MM.1S (cell line): ENCODE results near the gene TMTC4.
"Not testable (repeated sequence)": the region's sequence is repeated elsewhere in the genome, so short reads cannot be mapped to it uniquely, and the experiment has no call there.

Experiments used
- DNase-seq: peaks from one replicate; pipeline ENCODE4 v3.0.0-alpha.2; 2015
- H2AFZ ChIP-seq: fragments of 300-600 bp; sonication (generic); 2 replicates; pipeline ENCODE4 v1.6.0; 2016; ENCODE audit warnings: antibody characterized with exemption, low read length
- H3F3A ChIP-seq: fragments of 300-600 bp; sonication (generic); 2 replicates; pipeline ENCODE4 v1.6.1; 2016; ENCODE audit warnings: mild to moderate bottlenecking, antibody characterized with exemption, low read length, moderate library complexity, mixed read lengths; ENCODE audit not compliant: insufficient read depth
- H3K27ac ChIP-seq: fragments of 300-600 bp; sonication (generic); 2 replicates; pipeline ENCODE4 v1.5.1; 2016; ENCODE audit warnings: mild to moderate bottlenecking, low read length
- H3K27me3 ChIP-seq: fragments of 300-600 bp; sonication (generic); replicated peaks from 2 replicates; pipeline ENCODE4 v1.6.0; 2016; ENCODE audit warnings: low read length; ENCODE audit not compliant: insufficient read depth
- H3K36me3 ChIP-seq: fragments of 300-600 bp; sonication (generic); replicated peaks from 2 replicates; pipeline ENCODE4 v1.6.1; 2016; ENCODE audit warnings: mild to moderate bottlenecking, low read length, mixed read lengths; ENCODE audit not compliant: insufficient read depth
- H3K4me1 ChIP-seq: fragments of 300-600 bp; sonication (generic); 2 replicates; pipeline ENCODE4 v1.6.1; 2016; ENCODE audit warnings: low read length, mixed read lengths
- H3K4me2 ChIP-seq: fragments of 300-600 bp; sonication (generic); 2 replicates; pipeline ENCODE4 v1.6.0; 2016; ENCODE audit warnings: low read depth, low read length
- H3K4me3 ChIP-seq: fragments of 300-600 bp; sonication (generic); 2 replicates; pipeline ENCODE4 v1.5.1; 2016; ENCODE audit warnings: low read length, mixed read lengths
- H3K79me2 ChIP-seq: fragments of 300-600 bp; sonication (generic); 2 replicates; pipeline ENCODE4 v1.6.1; 2016; ENCODE audit warnings: mixed run types, low read length, mixed read lengths
- H3K9ac ChIP-seq: fragments of 300-600 bp; sonication (generic); 2 replicates; pipeline ENCODE4 v1.6.1; 2016; ENCODE audit warnings: low read length, mixed read lengths
- H3K9me2 ChIP-seq: fragments of 300-600 bp; sonication (generic); replicated peaks from 2 replicates; pipeline ENCODE4 v1.6.1; 2016; ENCODE audit warnings: mild to moderate bottlenecking, low read length, mixed read lengths; ENCODE audit not compliant: insufficient read depth
- H3K9me3 ChIP-seq: fragments of 300-600 bp; sonication (generic); replicated peaks from 2 replicates; pipeline ENCODE4 v1.6.1; 2016; ENCODE audit warnings: mild to moderate bottlenecking, low read length, mixed read lengths; ENCODE audit not compliant: insufficient read depth
- H4K20me1 ChIP-seq: fragments of 300-600 bp; sonication (generic); 2 replicates; pipeline ENCODE4 v1.6.1; 2016; ENCODE audit warnings: mild to moderate bottlenecking, low read length, moderate library complexity, mixed read lengths; ENCODE audit not compliant: insufficient read depth
- CTCF ChIP-seq: fragments of 300-600 bp; sonication (generic); IDR thresholded peaks from 2 replicates; pipeline ENCODE4 v1.5.1; 2016; ENCODE audit warnings: antibody characterized with exemption, low read length, mixed read lengths
- EZH2 ChIP-seq: fragments of 300-600 bp; sonication (generic); optimal IDR thresholded peaks from 2 replicates; pipeline ENCODE3; 2017; ENCODE audit warnings: low read depth, mild to moderate bottlenecking, antibody characterized with exemption, low read length, mixed read lengths
- EZH2phosphoT487 ChIP-seq: fragments of 300-600 bp; sonication (generic); IDR thresholded peaks from 2 replicates; pipeline ENCODE4 v1.6.1; 2018; ENCODE audit warnings: antibody characterized with exemption, low read length

TMTC4 gene

GRCh38 chr13:100620792-100621191, 53.8 kb downstream of the TMTC4 start:
- Histone ChIP-seq H4K20me1 (no peaks in the 10 kb centered on the region), H3K36me3 (no peaks in the 10 kb centered on the region), H3K79me2 (no peaks in the 10 kb centered on the region), H2AFZ (no peak overlapping the region), H3K9me3 (no peaks in the 10 kb centered on the region), H3K27ac (no peak overlapping the region), H3F3A (no peaks in the 10 kb centered on the region), H3K4me1 (no peaks in the 10 kb centered on the region), H3K4me2 (no peak overlapping the region), H3K4me3 (no peak overlapping the region), H3K9me2 (no peaks in the 10 kb centered on the region), H3K27me3 (no peaks in the 10 kb centered on the region), H3K9ac (no peak overlapping the region)
- no peak for DNase-seq
- no peak for TF ChIP-seq EZH2
- TF ChIP-seq EZH2phosphoT487: no peak
- no peak for TF ChIP-seq CTCF

- Histone ChIP-seq H3K9me2 (no peaks in the 10 kb centered on the region), H3K4me2 (no peak overlapping the region), H3K9ac (no peak overlapping the region), H3K9me3 (no peaks in the 10 kb centered on the region), H3K36me3 (no peaks in the 10 kb centered on the region), H3K4me3 (no peak overlapping the region), H2AFZ (no peak overlapping the region), H3F3A (no peaks in the 10 kb centered on the region), H3K27ac (no peak overlapping the region), H4K20me1 (no peaks in the 10 kb centered on the region), H3K27me3 (no peaks in the 10 kb centered on the region), H3K79me2 (no peaks in the 10 kb centered on the region), H3K4me1 (no peaks in the 10 kb centered on the region)
- no peak for DNase-seq
- no peak for TF ChIP-seq CTCF
- TF ChIP-seq EZH2phosphoT487: no peak
- TF ChIP-seq EZH2: no peak
Observed at GRCh38 chr13:100619940-100620339, 54.7 kb downstream of the TMTC4 start.

- H3K4me1 ChIP-seq, H3K27me3 ChIP-seq, H3K36me3 ChIP-seq, H3K27ac ChIP-seq, H2AFZ ChIP-seq, H3K4me3 ChIP-seq, DNase-seq, H3K79me2 ChIP-seq, H4K20me1 ChIP-seq, H3K9me3 ChIP-seq, H3F3A ChIP-seq, H3K9ac ChIP-seq, H3K9me2 ChIP-seq, H3K4me2 ChIP-seq: not testable (repeated sequence)
Observed at GRCh38 chr13:100618897-100619296, 55.7 kb downstream of the TMTC4 start.

GRCh38 chr13:100613031-100613430, 61.6 kb downstream of the TMTC4 start:
- Histone ChIP-seq H3K79me2 (no peaks in the 10 kb centered on the region), H3K9ac (no peak overlapping the region), H3K27ac (no peak overlapping the region), H3K4me3 (no peak overlapping the region), H3K4me1 (peaks cover 10% of the 10 kb centered on the region; the same call in 1 of the 2 replicates), H3K27me3 (no peaks in the 10 kb centered on the region), H3K36me3 (no peaks in the 10 kb centered on the region), H3K4me2 (no peak overlapping the region), H3K9me3 (no peaks in the 10 kb centered on the region), H3K9me2 (no peaks in the 10 kb centered on the region), H2AFZ (no peak overlapping the region), H4K20me1 (no peaks in the 10 kb centered on the region), H3F3A (peaks cover 9% of the 10 kb centered on the region)
- DNase-seq: no peak
- TF ChIP-seq CTCF: no peak
- no peak for TF ChIP-seq EZH2
- no peak for TF ChIP-seq EZH2phosphoT487
